Neural cell (in vitro differentiated cells): ENCODE results near the gene SMAD5.

Experiments used
- EP300 ChIP-seq: fragments of 450-650 bp; conservative IDR thresholded peaks from 2 replicates; pipeline ENCODE4 v1.6.1; 2014; ENCODE audit warnings: antibody characterized with exemption, mild to moderate bottlenecking, moderate library complexity; ENCODE audit not compliant: poor library complexity, severe bottlenecking
- POLR2AphosphoS5 ChIP-seq: IDR thresholded peaks from 2 replicates; pipeline ENCODE4 v1.6.1; 2012
- RAD21 ChIP-seq: fragments of 450-650 bp; conservative IDR thresholded peaks from 2 replicates; pipeline ENCODE4 v1.6.1; 2014; ENCODE audit warnings: antibody characterized with exemption, mild to moderate bottlenecking, moderate library complexity
- REST ChIP-seq: IDR thresholded peaks from 2 replicates; pipeline ENCODE4 v1.6.1; 2012; ENCODE audit warnings: borderline replicate concordance
- SMC3 ChIP-seq: fragments of 450-650 bp; conservative IDR thresholded peaks from 2 replicates; pipeline ENCODE4 v1.6.1; 2014; ENCODE audit warnings: antibody characterized with exemption, mild to moderate bottlenecking, moderate library complexity; ENCODE audit not compliant: poor library complexity
- TAF1 ChIP-seq: IDR thresholded peaks from 2 replicates; pipeline ENCODE4 v1.6.1; 2012; ENCODE audit warnings: low read depth
- TF ChIP-seq, protein P1 (sequence below): fragments of 450-650 bp; IDR thresholded peaks from 2 replicates; pipeline ENCODE4 v1.5.1; 2014; ENCODE audit warnings: antibody characterized with exemption, mild to moderate bottlenecking, moderate library complexity; ENCODE audit not compliant: poor library complexity, severe bottlenecking

GRCh38 chr5:136155078-136155477, 22.4 kb downstream of the SMAD5 start:
- TF ChIP-seq, protein P1, sequence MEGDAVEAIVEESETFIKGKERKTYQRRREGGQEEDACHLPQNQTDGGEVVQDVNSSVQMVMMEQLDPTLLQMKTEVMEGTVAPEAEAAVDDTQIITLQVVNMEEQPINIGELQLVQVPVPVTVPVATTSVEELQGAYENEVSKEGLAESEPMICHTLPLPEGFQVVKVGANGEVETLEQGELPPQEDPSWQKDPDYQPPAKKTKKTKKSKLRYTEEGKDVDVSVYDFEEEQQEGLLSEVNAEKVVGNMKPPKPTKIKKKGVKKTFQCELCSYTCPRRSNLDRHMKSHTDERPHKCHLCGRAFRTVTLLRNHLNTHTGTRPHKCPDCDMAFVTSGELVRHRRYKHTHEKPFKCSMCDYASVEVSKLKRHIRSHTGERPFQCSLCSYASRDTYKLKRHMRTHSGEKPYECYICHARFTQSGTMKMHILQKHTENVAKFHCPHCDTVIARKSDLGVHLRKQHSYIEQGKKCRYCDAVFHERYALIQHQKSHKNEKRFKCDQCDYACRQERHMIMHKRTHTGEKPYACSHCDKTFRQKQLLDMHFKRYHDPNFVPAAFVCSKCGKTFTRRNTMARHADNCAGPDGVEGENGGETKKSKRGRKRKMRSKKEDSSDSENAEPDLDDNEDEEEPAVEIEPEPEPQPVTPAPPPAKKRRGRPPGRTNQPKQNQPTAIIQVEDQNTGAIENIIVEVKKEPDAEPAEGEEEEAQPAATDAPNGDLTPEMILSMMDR, result no peak
- TF ChIP-seq SMC3 (no peak), EP300 (no peak), REST (no peak), POLR2AphosphoS5 (no peak), RAD21 (no peak), TAF1 (no peak)
